SK-N-SH treated with all-trans-retinoic acid at 6 μM for 48 hours (cell line): ENCODE data around the gene ADAM33.

Source experiments
- ATAC-seq: fragments of 200-7000 bp; cut with Tn5 transposase; 3 replicates; pipeline ENCODE4 v1.9.1; 2020; ENCODE audit warnings: mild to moderate bottlenecking, moderate library complexity
- ARNTL ChIP-seq: fragments of 450-650 bp; formaldehyde crosslinking; IDR thresholded peaks from 2 replicates; pipeline ENCODE4 v1.5.0; 2020; ENCODE audit warnings: low read depth, mild to moderate bottlenecking, moderate library complexity, borderline replicate concordance
- BACH2 ChIP-seq: fragments of 250-450 bp; sonication (Bioruptor Pico); IDR thresholded peaks from 2 replicates; pipeline ENCODE4 v1.9.0; 2021; ENCODE audit warnings: mild to moderate bottlenecking, borderline replicate concordance
- CREB5 ChIP-seq: fragments of 250-450 bp; sonication (Bioruptor Pico); IDR thresholded peaks from 2 replicates; pipeline ENCODE4 v1.5.1; 2020; ENCODE audit warnings: low read depth, mild to moderate bottlenecking, moderate library complexity
- CSRNP3 ChIP-seq: fragments of 250-450 bp; sonication (Bioruptor Pico); IDR thresholded peaks from 2 replicates; pipeline ENCODE4 v1.5.1; 2021; ENCODE audit warnings: mild to moderate bottlenecking, moderate library complexity
- ESRRG ChIP-seq: fragments of 250-450 bp; sonication (Bioruptor Pico); IDR thresholded peaks from 2 replicates; pipeline ENCODE4 v1.6.1; 2021; ENCODE audit warnings: mild to moderate bottlenecking
- GLIS3 ChIP-seq: fragments of 250-450 bp; sonication (Bioruptor Pico); IDR thresholded peaks from 2 replicates; pipeline ENCODE4 v1.5.0; 2020; ENCODE audit warnings: mild to moderate bottlenecking, moderate library complexity
- ISL1 ChIP-seq: fragments of 250-450 bp; sonication (Bioruptor Pico); IDR thresholded peaks from 2 replicates; pipeline ENCODE4 v2.1.2; 2022; ENCODE audit warnings: mild to moderate bottlenecking, moderate library complexity
- OSR1 ChIP-seq: fragments of 250-450 bp; sonication (Bioruptor Pico); IDR thresholded peaks from 2 replicates; pipeline ENCODE4 v1.8.0; 2022; ENCODE audit warnings: moderate library complexity, mild to moderate bottlenecking, inconsistent platforms
- POU6F1 ChIP-seq: fragments of 250-450 bp; sonication (Bioruptor Pico); IDR thresholded peaks from 2 replicates; pipeline ENCODE4 v1.8.0; 2021; ENCODE audit warnings: low read depth, mild to moderate bottlenecking, moderate library complexity, borderline replicate concordance
- PPARA ChIP-seq: fragments of 250-450 bp; sonication (Bioruptor Pico); IDR thresholded peaks from 2 replicates; pipeline ENCODE4 v1.5.0; 2020; ENCODE audit warnings: mild to moderate bottlenecking, borderline replicate concordance
- RARB ChIP-seq: fragments of 250-450 bp; sonication (Bioruptor Pico); IDR thresholded peaks from 2 replicates; pipeline ENCODE4 v1.8.0; 2021; ENCODE audit warnings: mild to moderate bottlenecking, moderate library complexity
- SNAI2 ChIP-seq: fragments of 250-450 bp; sonication (Bioruptor Pico); IDR thresholded peaks from 2 replicates; pipeline ENCODE4 v1.5.0; 2020; ENCODE audit warnings: mild to moderate bottlenecking, moderate library complexity
- TCF4 ChIP-seq: fragments of 250-450 bp; sonication (Bioruptor Pico); IDR thresholded peaks from 2 replicates; pipeline ENCODE4 v1.8.0; 2021; ENCODE audit warnings: mild to moderate bottlenecking, moderate library complexity, borderline replicate concordance
- TOX ChIP-seq: fragments of 250-450 bp; sonication (Bioruptor Pico); IDR thresholded peaks from 2 replicates; pipeline ENCODE4 v1.8.0; 2021; ENCODE audit warnings: mild to moderate bottlenecking, moderate library complexity, borderline replicate concordance
- TSHZ2 ChIP-seq: fragments of 250-450 bp; sonication (Bioruptor Pico); IDR thresholded peaks from 2 replicates; pipeline ENCODE4 v1.5.0; 2020; ENCODE audit warnings: mild to moderate bottlenecking, moderate library complexity
- ZC3H10 ChIP-seq: fragments of 250-450 bp; sonication (Bioruptor Pico); IDR thresholded peaks from 2 replicates; pipeline ENCODE4 v1.5.1; 2021; ENCODE audit warnings: mild to moderate bottlenecking, moderate library complexity
- ZFP3 ChIP-seq: fragments of 250-450 bp; sonication (Bioruptor Pico); IDR thresholded peaks from 2 replicates; pipeline ENCODE4 v1.5.0; 2020; ENCODE audit warnings: mild to moderate bottlenecking, moderate library complexity
- ZFP30 ChIP-seq: fragments of 450-650 bp; formaldehyde crosslinking; IDR thresholded peaks from 2 replicates; pipeline ENCODE4 v1.5.0; 2022; ENCODE audit warnings: mild to moderate bottlenecking, moderate library complexity
- ZNF565 ChIP-seq: fragments of 450-650 bp; formaldehyde crosslinking; conservative IDR thresholded peaks from 2 replicates; pipeline ENCODE4 v1.5.0; 2020; ENCODE audit warnings: low read depth, mild to moderate bottlenecking, moderate library complexity
- ZNF70 ChIP-seq: fragments of 450-650 bp; formaldehyde crosslinking; IDR thresholded peaks from 2 replicates; pipeline ENCODE4 v1.5.0; 2020; ENCODE audit warnings: mild to moderate bottlenecking, moderate library complexity
- ZNF8 ChIP-seq: fragments of 450-650 bp; formaldehyde crosslinking; IDR thresholded peaks from 2 replicates; pipeline ENCODE4 v1.5.0; 2020; ENCODE audit warnings: mild to moderate bottlenecking, moderate library complexity

Gene ADAM33

GRCh38 chr20:3658716-3659491 lies 22.9 kb downstream of the ADAM33 start:
- TF ChIP-seq ZNF70 (CRISPR knock-in tag), result no peak
- no peak for TF ChIP-seq ZC3H10 (CRISPR knock-in tag)
- no peak for TF ChIP-seq TCF4 (CRISPR knock-in tag)
- no peak for TF ChIP-seq CREB5 (CRISPR knock-in tag)
- TF ChIP-seq ZNF8, result no peak
- no peak for TF ChIP-seq GLIS3 (CRISPR knock-in tag)
- TF ChIP-seq ESRRG (CRISPR knock-in tag), result no peak
- TF ChIP-seq TSHZ2 (CRISPR knock-in tag), result no peak
- TF ChIP-seq TOX, result no peak
- no peak for TF ChIP-seq ARNTL (CRISPR knock-in tag)
- no peak for TF ChIP-seq ISL1
- no peak for TF ChIP-seq CSRNP3 (CRISPR knock-in tag)
- no peak for TF ChIP-seq RARB
- ATAC-seq, result no peak

- ATAC-seq, result no peak
- TF ChIP-seq CSRNP3 (CRISPR knock-in tag), result no peak
- no peak for TF ChIP-seq ISL1
- TF ChIP-seq ZNF565, result no peak
- no peak for TF ChIP-seq OSR1
Measured at GRCh38 chr20:3658019-3658715, 23.6 kb downstream of the ADAM33 start.

GRCh38 chr20:3655131-3655405 lies 26.7 kb downstream of the ADAM33 start:
- TF ChIP-seq ESRRG (CRISPR knock-in tag) (no peak), ISL1 (no peak), ZFP3 (CRISPR knock-in tag) (no peak), CSRNP3 (CRISPR knock-in tag) (no peak), ZFP30 (CRISPR knock-in tag) (no peak), GLIS3 (CRISPR knock-in tag) (no peak), TCF4 (CRISPR knock-in tag) (no peak), BACH2 (CRISPR knock-in tag) (no peak), PPARA (CRISPR knock-in tag) (no peak), ZC3H10 (CRISPR knock-in tag) (no peak), ZNF8 (no peak), ZNF565 (no peak), RARB (no peak), POU6F1 (no peak), SNAI2 (CRISPR knock-in tag) (no peak)
- ATAC-seq, result no peak
